Keratinocyte (primary cell): ENCODE data around the gene GCHFR. TPM values are rescaled to one million over a fixed set of nuclear protein-coding genes. Genes with fewer than 3 reads are reported as not detected.

ENCODE experiments used
- DNase-seq: peaks from one replicate; pipeline ENCODE4 v3.0.0-alpha.2; 2011; ENCODE audit warnings: low read depth, missing footprints, low spot score
- FAIRE-seq: peaks from 2 replicates; lab custom pipeline; 2011; peaks lifted over from hg19 to GRCh38; lab: Jason Lieb, UNC
- H2AFZ ChIP-seq: 2 replicates; pipeline ENCODE4 v1.6.0; 2012; ENCODE audit warnings: low read length, control low read depth, inconsistent platforms; ENCODE audit not compliant: control insufficient read depth
- H3K27ac ChIP-seq: 2 replicates; pipeline ENCODE4 v1.5.1; 2011; ENCODE audit warnings: low read length; ENCODE audit not compliant: control insufficient read depth, insufficient read depth
- H3K27me3 ChIP-seq: 3 replicates; pipeline ENCODE4 v1.6.0; 2011; ENCODE audit warnings: low read length; ENCODE audit not compliant: control insufficient read depth, insufficient read depth; ENCODE audit errors: extremely low read depth
- H3K36me3 ChIP-seq, 2 experiments: 2 replicates in 1 of 2; 3 replicates in 1 of 2; pipeline ENCODE4 v1.5.1; 2011; ENCODE audit warnings: low read length in 2 of 2, mild to moderate bottlenecking in 1 of 2; ENCODE audit not compliant: control insufficient read depth in 2 of 2, insufficient read depth in 2 of 2; ENCODE audit errors: extremely low read depth in 1 of 2
- H3K4me1 ChIP-seq: 3 replicates; pipeline ENCODE4 v1.5.1; 2011; ENCODE audit warnings: low read length; ENCODE audit not compliant: control insufficient read depth, insufficient read depth; ENCODE audit errors: extremely low read depth
- H3K4me2 ChIP-seq: 3 replicates; pipeline ENCODE4 v1.6.0; 2011; ENCODE audit warnings: low read depth, low read length; ENCODE audit not compliant: control insufficient read depth, insufficient read depth; ENCODE audit errors: extremely low read depth
- H3K4me3 ChIP-seq, 3 experiments: fragments of 200-600 bp in 1 of 3; sonication (generic) in 1 of 3; 2 replicates in 2 of 3; 3 replicates in 1 of 3; pipeline ENCODE4 v1.5.1; 2011 to 2016; ENCODE audit warnings: low read length in 3 of 3, mild to moderate bottlenecking in 3 of 3, control low read depth in 2 of 3, inconsistent platforms in 1 of 3, low read depth in 1 of 3, mixed read lengths in 1 of 3, mixed run types in 1 of 3, moderate library complexity in 1 of 3; ENCODE audit not compliant: control insufficient read depth in 2 of 3, insufficient read depth in 2 of 3; ENCODE audit errors: extremely low read depth in 1 of 3
- H3K79me2 ChIP-seq: 2 replicates; pipeline ENCODE4 v1.6.0; 2012; ENCODE audit warnings: low read length; ENCODE audit not compliant: control insufficient read depth, insufficient read depth
- H3K9ac ChIP-seq: 3 replicates; pipeline ENCODE4 v1.6.0; 2011; ENCODE audit warnings: low read length; ENCODE audit not compliant: control insufficient read depth, insufficient read depth; ENCODE audit errors: extremely low read depth
- H3K9me1 ChIP-seq: 3 replicates; pipeline ENCODE4 v1.6.0; 2011; ENCODE audit warnings: low read length; ENCODE audit not compliant: control insufficient read depth, insufficient read depth; ENCODE audit errors: extremely low read depth
- H3K9me3 ChIP-seq: 2 replicates; pipeline ENCODE4 v1.5.1; 2012; ENCODE audit warnings: low read depth, low read length; ENCODE audit not compliant: control insufficient read depth
- H4K20me1 ChIP-seq: 3 replicates; pipeline ENCODE4 v1.6.0; 2011; ENCODE audit warnings: low read length; ENCODE audit not compliant: control insufficient read depth, insufficient read depth; ENCODE audit errors: extremely low read depth
- EZH2 ChIP-seq: IDR thresholded peaks from one replicate; pipeline ENCODE4 v1.6.1; 2012; ENCODE audit warnings: inconsistent platforms, mild to moderate bottlenecking, low read length, moderate library complexity
- dilution Hi-C: fragments of 300-500 bp; cut with MboI; formaldehyde crosslinking; loops from one replicate; pipeline ENCODE4 v1.7.0; 2020; ENCODE audit warnings: low sequenced_read_pairs; ENCODE audit not compliant: extremely low pct_ligation_motif_present
- polyA plus RNA-seq, 5 experiments: library from polyadenylated mRNA; depleted of rRNA in 3 of 5; stranded (reverse) in 3 of 5; stranded (forward) in 1 of 5; unstranded in 1 of 5; fragments of >200 nt; gene quantifications; 1 replicate in 1 of 5; 2 replicates in 3 of 5; 3 replicates in 1 of 5; pipeline versions ENCODE4 v1.2.1 to v1.2.3, GENCODE V29; 2011 to 2012; ENCODE audit warnings: missing spikeins in 2 of 5, low read depth in 1 of 5, low replicate concordance in 1 of 5
- TF ChIP-seq, protein P1 (sequence below), 3 experiments: IDR thresholded peaks in 1 of 3; conservative IDR thresholded peaks in 1 of 3; optimal IDR thresholded peaks in 1 of 3; 2 replicates in 2 of 3; 3 replicates in 1 of 3; pipeline versions ENCODE3 to v1.5.1; 2011; ENCODE audit warnings: low read length in 3 of 3, mild to moderate bottlenecking in 3 of 3, moderate library complexity in 2 of 3, control low read depth in 1 of 3, inconsistent platforms in 1 of 3; ENCODE audit not compliant: insufficient read depth in 2 of 3; ENCODE audit errors: extremely low read depth in 1 of 3

Gene GCHFR
- polyA plus RNA-seq, 1 donor (not counting 4 experiments of a cell fraction or from before 2014, with no cell fraction given): 2.7 TPM

DNA sequence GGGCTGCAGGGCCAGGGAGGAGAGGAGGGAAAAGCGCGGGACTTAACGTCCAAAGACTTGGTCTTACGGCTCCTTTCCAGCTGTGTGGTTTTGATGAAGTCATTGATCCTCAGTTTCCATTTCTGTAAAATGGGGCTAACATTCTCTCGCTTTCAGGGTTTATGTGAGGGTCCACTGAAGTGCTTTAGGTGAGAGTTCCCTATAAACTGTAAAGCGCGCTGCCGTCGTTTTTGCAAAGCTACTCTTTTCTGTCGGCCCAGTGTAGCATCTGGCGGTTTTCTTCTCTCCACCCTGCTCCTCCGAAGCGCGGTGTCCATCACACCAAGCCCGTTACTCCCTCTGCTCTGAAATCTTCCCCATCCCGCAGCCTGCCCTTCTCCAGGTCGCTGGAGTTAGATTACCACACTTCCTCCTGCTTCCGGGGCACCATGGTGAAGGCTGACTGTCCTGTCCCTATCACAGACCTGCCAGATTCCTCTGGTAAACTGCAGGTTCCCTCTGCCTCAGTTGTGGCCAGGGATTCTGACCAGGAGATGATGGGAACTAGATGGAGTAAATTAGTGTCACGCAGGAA lies 44.1 kb downstream of the GCHFR start:
- peaks cover 24% of the 10 kb centered on the region for H3K4me1 ChIP-seq
- peak overlapping the region; percentile 92 for H3K9ac ChIP-seq
- dilution Hi-C loops: no loop called here
- DNase-seq (no peak), FAIRE-seq (no peak)
- H3K9me3 ChIP-seq: no peaks in the 10 kb centered on the region
- H3K79me2 ChIP-seq: peaks cover 39% of the 10 kb centered on the region
- peak overlapping the region; percentile 58 to 100 (median 87) for H3K4me3 ChIP-seq
- peak overlapping the region; percentile 100 for H3K4me2 ChIP-seq
- H4K20me1 ChIP-seq: no peaks in the 10 kb centered on the region
- peak overlapping the region; percentile 17 for H3K27ac ChIP-seq
- H3K36me3 ChIP-seq: peaks cover 1 to 21% of the 10 kb centered on the region in 2 experiments
- H3K27me3 ChIP-seq: no peaks in the 10 kb centered on the region
- TF ChIP-seq EZH2: no peak
- TF ChIP-seq, protein P1, sequence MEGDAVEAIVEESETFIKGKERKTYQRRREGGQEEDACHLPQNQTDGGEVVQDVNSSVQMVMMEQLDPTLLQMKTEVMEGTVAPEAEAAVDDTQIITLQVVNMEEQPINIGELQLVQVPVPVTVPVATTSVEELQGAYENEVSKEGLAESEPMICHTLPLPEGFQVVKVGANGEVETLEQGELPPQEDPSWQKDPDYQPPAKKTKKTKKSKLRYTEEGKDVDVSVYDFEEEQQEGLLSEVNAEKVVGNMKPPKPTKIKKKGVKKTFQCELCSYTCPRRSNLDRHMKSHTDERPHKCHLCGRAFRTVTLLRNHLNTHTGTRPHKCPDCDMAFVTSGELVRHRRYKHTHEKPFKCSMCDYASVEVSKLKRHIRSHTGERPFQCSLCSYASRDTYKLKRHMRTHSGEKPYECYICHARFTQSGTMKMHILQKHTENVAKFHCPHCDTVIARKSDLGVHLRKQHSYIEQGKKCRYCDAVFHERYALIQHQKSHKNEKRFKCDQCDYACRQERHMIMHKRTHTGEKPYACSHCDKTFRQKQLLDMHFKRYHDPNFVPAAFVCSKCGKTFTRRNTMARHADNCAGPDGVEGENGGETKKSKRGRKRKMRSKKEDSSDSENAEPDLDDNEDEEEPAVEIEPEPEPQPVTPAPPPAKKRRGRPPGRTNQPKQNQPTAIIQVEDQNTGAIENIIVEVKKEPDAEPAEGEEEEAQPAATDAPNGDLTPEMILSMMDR (optimal IDR thresholded peaks at IDR 0.05 in 1 of 3, IDR thresholded peaks at IDR 0.05 in 1 of 3, conservative IDR thresholded peaks at IDR 0.05 in 1 of 3; ENCODE audit: extremely low read depth in 1 of 3, insufficient read depth in 2 of 3, low read length in 3 of 3): no peak
- H2AFZ ChIP-seq: peak overlapping the region; percentile 93
- peaks cover 3% of the 10 kb centered on the region for H3K9me1 ChIP-seq

DNA sequence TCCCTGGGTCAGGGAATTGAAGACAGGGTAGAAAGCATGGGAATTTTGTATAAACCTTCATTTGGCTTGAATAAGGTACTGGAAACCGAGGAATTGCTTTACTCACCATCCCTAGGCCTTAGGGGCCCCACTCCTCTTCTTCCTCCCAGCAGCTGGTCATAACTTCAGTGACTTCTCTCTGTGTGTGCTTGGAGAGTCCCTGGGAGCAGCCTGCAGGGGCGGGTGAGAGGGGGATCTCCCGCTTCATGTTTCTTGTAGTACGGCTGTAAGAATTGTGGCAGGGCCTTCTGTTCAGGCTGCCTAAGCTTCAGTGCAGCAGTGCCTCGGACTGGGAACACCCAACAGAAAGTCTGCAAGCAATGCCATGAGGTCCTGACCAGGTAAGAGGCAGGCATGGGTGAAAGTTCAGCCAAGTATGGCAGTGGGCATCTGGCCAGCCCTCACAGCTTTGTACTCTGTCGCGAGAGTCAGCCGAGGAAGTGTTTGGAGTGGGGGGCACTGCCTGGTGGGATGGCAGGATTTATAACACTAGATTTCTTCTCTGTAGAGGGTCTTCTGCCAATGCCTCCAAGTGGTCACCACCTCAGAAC lies 45.1 kb downstream of the GCHFR start:
- Histone ChIP-seq H3K9ac (no peak overlapping the region), H3K4me2 (peak overlapping the region; percentile 100), H3K27ac (no peak overlapping the region), H3K9me1 (peaks cover 3% of the 10 kb centered on the region), H3K27me3 (no peaks in the 10 kb centered on the region), H4K20me1 (no peaks in the 10 kb centered on the region), H3K9me3 (no peaks in the 10 kb centered on the region), H3K36me3 (peaks cover 10 to 24% of the 10 kb centered on the region in 2 experiments), H3K79me2 (peaks cover 33% of the 10 kb centered on the region), H3K4me1 (peaks cover 24% of the 10 kb centered on the region), H3K4me3 (peak overlapping the region in 1 of 3 experiments; percentile 100), H2AFZ (no peak overlapping the region)
- FAIRE-seq: no peak
- DNase-seq: no peak
- TF ChIP-seq, protein P1 (optimal IDR thresholded peaks at IDR 0.05 in 1 of 3, IDR thresholded peaks at IDR 0.05 in 1 of 3, conservative IDR thresholded peaks at IDR 0.05 in 1 of 3; ENCODE audit: extremely low read depth in 1 of 3, insufficient read depth in 2 of 3, low read length in 3 of 3): no peak
- no peak for TF ChIP-seq EZH2
- dilution Hi-C loops: no loop called here
